Uterus (tissue), 4 donors: Measurements from ENCODE around the gene AUH. TPM values are rescaled to one million over a fixed set of nuclear protein-coding genes. Genes with fewer than 3 reads are reported as not detected.

Experiments used
- DNase-seq, 2 donors: peaks; one replicate each; pipeline ENCODE4 v3.0.0-alpha.2; 2019 to 2020
- H3K27ac ChIP-seq, 2 donors: fragments of 200-600 bp; sonication (generic); 1 replicate in 1 of 2; 2 replicates in 1 of 2; pipeline ENCODE4 v1.5.1; 2016 to 2018
- H3K27me3 ChIP-seq, 2 donors: fragments of 200-600 bp; sonication (generic); one replicate each; pipeline ENCODE4 v1.5.1; 2018 to 2019; ENCODE audit warnings: control low read depth in 1 of 2
- H3K36me3 ChIP-seq, 2 donors: fragments of 200-600 bp; sonication (generic); one replicate each; pipeline ENCODE4 v1.5.1; 2019; ENCODE audit warnings: control low read depth in 1 of 2
- H3K4me1 ChIP-seq, 2 donors: fragments of 200-600 bp; sonication (generic); one replicate each; pipeline ENCODE4 v1.5.1; 2018 to 2019; ENCODE audit warnings: control low read depth in 1 of 2
- H3K4me3 ChIP-seq, 2 donors: fragments of 200-600 bp; sonication (generic); 1 replicate in 1 of 2; 2 replicates in 1 of 2; pipeline ENCODE4 v1.5.1; 2018 to 2019; ENCODE audit warnings: mild to moderate bottlenecking in 1 of 2
- H3K9me3 ChIP-seq, 2 donors: fragments of 200-600 bp; sonication (generic); one replicate each; pipeline ENCODE4 v1.5.1; 2019; ENCODE audit warnings: control low read depth in 1 of 2
- POLR2A ChIP-seq, 2 donors: fragments of 450-650 bp; IDR thresholded peaks; one replicate each; pipeline ENCODE4 v1.6.1; 2016; ENCODE audit warnings: antibody characterized with exemption in 2 of 2, mild to moderate bottlenecking in 1 of 2, moderate library complexity in 1 of 2
- intact Hi-C: fragments of 100-400 bp; cut with DNase I; formaldehyde crosslinking; loops from one replicate; pipeline ENCODE4 v1.15.1; 2023; ENCODE audit warnings: low total_unique reads
- total RNA-seq, 4 donors: library from RNA; depleted of rRNA in 3 of 4; stranded (reverse); fragments of >200 nt in 3 of 4; gene quantifications; one replicate each; pipeline versions ENCODE4 v1.1.0 to v1.2.4, GENCODE V29; 2014 to 2023
- TF ChIP-seq, protein P1 (sequence below), 4 experiments: fragments of 200-600 bp in 2 of 4; fragments of 450-650 bp in 2 of 4; sonication (generic) in 2 of 4; IDR thresholded peaks; one replicate each; pipeline ENCODE4 v1.5.1; 2016 to 2019; ENCODE audit warnings: antibody characterized with exemption in 4 of 4, mild to moderate bottlenecking in 2 of 4, moderate library complexity in 1 of 4
- donor health status: DM: yes; HTN: yes; CAD: no.

Gene AUH
- total RNA-seq, 4 donors from 2014 or later = 4.4 to 36.7 (median 23.7) TPM

DNA sequence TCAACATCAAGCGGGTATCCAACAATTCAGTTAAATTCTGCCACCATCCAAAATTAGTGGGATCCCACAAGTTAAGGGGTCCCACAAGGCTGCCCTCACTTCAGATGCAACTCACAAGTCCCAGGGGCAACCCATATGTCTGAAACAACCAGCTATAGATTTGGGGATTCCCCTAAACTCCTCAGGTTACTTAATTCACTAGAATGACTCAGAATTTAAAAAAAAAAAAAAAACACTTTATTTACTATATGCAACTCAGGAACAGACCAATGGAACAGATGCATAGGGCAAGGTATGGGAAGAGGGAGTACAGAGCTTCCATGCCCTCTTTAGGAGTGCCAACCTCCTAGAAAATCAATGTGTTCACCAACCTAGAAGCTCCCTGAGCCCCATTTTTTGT, 15.1 kb downstream of the AUH start:
- H3K9me3 ChIP-seq = no peaks in the 10 kb centered on the region
- intact Hi-C loops = no loop called here
- H3K27ac ChIP-seq = no peak overlapping the region
- H3K27me3 ChIP-seq = no peaks in the 10 kb centered on the region
- no peak overlapping the region for H3K4me3 ChIP-seq
- H3K36me3 ChIP-seq = no peaks in the 10 kb centered on the region
- no peaks in the 10 kb centered on the region for H3K4me1 ChIP-seq
- no peak for TF ChIP-seq POLR2A (IDR thresholded peaks at IDR 0.05)
- TF ChIP-seq, protein P1, sequence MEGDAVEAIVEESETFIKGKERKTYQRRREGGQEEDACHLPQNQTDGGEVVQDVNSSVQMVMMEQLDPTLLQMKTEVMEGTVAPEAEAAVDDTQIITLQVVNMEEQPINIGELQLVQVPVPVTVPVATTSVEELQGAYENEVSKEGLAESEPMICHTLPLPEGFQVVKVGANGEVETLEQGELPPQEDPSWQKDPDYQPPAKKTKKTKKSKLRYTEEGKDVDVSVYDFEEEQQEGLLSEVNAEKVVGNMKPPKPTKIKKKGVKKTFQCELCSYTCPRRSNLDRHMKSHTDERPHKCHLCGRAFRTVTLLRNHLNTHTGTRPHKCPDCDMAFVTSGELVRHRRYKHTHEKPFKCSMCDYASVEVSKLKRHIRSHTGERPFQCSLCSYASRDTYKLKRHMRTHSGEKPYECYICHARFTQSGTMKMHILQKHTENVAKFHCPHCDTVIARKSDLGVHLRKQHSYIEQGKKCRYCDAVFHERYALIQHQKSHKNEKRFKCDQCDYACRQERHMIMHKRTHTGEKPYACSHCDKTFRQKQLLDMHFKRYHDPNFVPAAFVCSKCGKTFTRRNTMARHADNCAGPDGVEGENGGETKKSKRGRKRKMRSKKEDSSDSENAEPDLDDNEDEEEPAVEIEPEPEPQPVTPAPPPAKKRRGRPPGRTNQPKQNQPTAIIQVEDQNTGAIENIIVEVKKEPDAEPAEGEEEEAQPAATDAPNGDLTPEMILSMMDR (IDR thresholded peaks at IDR 0.05) = no peak
- no peak for DNase-seq

DNA sequence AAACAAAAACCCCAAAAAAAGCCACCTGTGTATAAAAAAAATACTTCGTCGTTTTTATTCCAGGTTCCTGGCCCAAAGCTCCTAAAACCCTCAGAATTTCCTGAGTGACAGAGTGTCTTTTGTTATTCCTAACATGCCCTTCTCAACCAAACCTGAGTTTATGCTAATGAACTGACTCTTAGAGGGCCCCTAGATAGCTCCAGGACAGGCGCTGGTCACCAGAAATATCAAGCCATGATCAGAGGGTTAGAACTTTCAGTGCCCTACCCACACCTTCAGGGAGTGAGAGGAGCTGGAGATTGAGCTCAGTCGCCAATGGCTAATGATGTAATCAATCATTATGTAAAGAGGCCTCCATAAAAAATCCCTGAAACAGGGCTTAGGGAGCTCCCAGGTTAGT, 15.7 kb downstream of the AUH start:
- Histone ChIP-seq H3K27me3 (no peaks in the 10 kb centered on the region), H3K4me3 (no peak overlapping the region), H3K9me3 (no peaks in the 10 kb centered on the region), H3K36me3 (no peaks in the 10 kb centered on the region), H3K4me1 (no peaks in the 10 kb centered on the region), H3K27ac (no peak overlapping the region)
- TF ChIP-seq POLR2A (IDR thresholded peaks at IDR 0.05) = no peak
- TF ChIP-seq, protein P1 (IDR thresholded peaks at IDR 0.05) = no peak
- intact Hi-C loops = no loop called here
- DNase-seq = no peak

DNA sequence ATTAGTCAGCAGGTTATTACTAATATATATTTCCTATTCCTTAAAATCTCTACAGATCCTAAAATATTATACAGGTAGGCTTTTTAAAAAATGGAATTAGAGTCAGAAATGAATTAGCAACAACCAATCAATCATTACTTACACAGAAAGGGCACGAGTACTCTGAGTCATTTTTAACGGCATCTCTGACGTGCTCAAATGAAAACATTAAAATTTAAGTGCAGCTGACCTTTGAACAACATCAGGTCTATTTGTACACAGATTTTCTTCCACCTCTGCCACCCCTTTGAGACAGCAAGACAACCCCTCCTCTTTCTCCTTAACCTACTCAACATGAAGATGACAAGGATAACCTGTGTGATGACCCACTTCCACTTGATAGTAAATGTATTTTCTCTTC, 19.1 kb downstream of the AUH start:
- Histone ChIP-seq H3K4me1 (no peaks in the 10 kb centered on the region), H3K4me3 (no peak overlapping the region), H3K27me3 (no peaks in the 10 kb centered on the region), H3K36me3 (no peaks in the 10 kb centered on the region), H3K27ac (no peak overlapping the region), H3K9me3 (no peaks in the 10 kb centered on the region)
- DNase-seq = no peak
- no peak for TF ChIP-seq POLR2A (IDR thresholded peaks at IDR 0.05)
- TF ChIP-seq, protein P1 (IDR thresholded peaks at IDR 0.05) = no peak
- intact Hi-C loops = no loop called here

DNA sequence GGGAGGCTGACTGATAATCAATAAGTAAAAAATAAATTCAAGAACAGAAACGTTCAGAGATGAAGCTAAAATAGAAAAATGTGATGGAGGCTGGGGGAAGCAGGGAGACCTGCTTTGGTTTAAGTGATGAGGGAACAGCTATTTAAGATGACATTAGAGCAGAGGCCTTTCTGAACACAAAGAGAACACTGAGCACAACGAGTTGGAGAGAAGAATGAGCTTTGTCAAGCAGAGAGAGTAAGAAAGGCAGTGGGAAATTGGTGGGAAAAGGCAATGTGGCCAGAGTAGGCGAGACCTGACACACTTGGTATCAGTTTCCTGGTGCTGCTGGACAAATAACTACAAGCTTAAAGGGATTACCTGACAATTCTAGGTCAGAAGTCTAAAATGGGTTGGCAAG, 20.0 kb downstream of the AUH start:
- no peak for DNase-seq
- TF ChIP-seq POLR2A (IDR thresholded peaks at IDR 0.05) = no peak
- TF ChIP-seq, protein P1 (IDR thresholded peaks at IDR 0.05) = no peak
- Histone ChIP-seq H3K4me1 (no peaks in the 10 kb centered on the region), H3K27me3 (no peaks in the 10 kb centered on the region), H3K4me3 (no peak overlapping the region), H3K36me3 (no peaks in the 10 kb centered on the region), H3K9me3 (no peaks in the 10 kb centered on the region), H3K27ac (no peak overlapping the region)
- intact Hi-C loops = no loop called here

- H3K9me3 ChIP-seq = no peaks in the 10 kb centered on the region
- intact Hi-C loops = no loop called here
- no peak for TF ChIP-seq POLR2A (IDR thresholded peaks at IDR 0.05)
- TF ChIP-seq, protein P1 (IDR thresholded peaks at IDR 0.05) = no peak
- no peaks in the 10 kb centered on the region for H3K4me1 ChIP-seq
- H3K27ac ChIP-seq = no peak overlapping the region
- no peak for DNase-seq
- H3K36me3 ChIP-seq = no peaks in the 10 kb centered on the region
- no peaks in the 10 kb centered on the region for H3K27me3 ChIP-seq
- H3K4me3 ChIP-seq = no peak overlapping the region
These were observed 20.4 kb downstream of the AUH start for GRCh38 chr9:91341258-91341746.
